Skin epidermis (tissue), 12 donors: ENCODE results near the gene CLCN4.
A peak's percentile ranks its signal among the peaks of the same experiment; 100 is the strongest.

ENCODE experiments used
- H3K27ac ChIP-seq, 21 experiments: fragments of 200-600 bp; sonication (generic) in 11 of 21; one replicate each; pipeline ENCODE4 v1.5.0; 2020; ENCODE audit warnings: mild to moderate bottlenecking in 3 of 21, inconsistent platforms in 2 of 21, moderate library complexity in 2 of 21
- H3K4me3 ChIP-seq, 7 experiments: fragments of 200-600 bp; sonication (generic) in 2 of 7; one replicate each; pipeline ENCODE4 v1.5.0; 2020; ENCODE audit warnings: inconsistent platforms in 2 of 7, mild to moderate bottlenecking in 2 of 7, moderate library complexity in 1 of 7

CLCN4 gene

GRCh38 chrX:10186355-10186754 is 29.6 kb downstream of the CLCN4 start:
- Histone ChIP-seq H3K27ac (no peak overlapping the region), H3K4me3 (no peak overlapping the region)

GRCh38 chrX:10187421-10187820 is 30.6 kb downstream of the CLCN4 start:
- H3K4me3 ChIP-seq = no peak overlapping the region
- no peak overlapping the region for H3K27ac ChIP-seq

- Histone ChIP-seq H3K27ac (peak overlapping the region in 1 of 21 experiments; percentile 29), H3K4me3 (no peak overlapping the region)
These were observed 32.8 kb downstream of the CLCN4 start for GRCh38 chrX:10189317-10190268.

GRCh38 chrX:10190367-10190766 is 33.6 kb downstream of the CLCN4 start:
- Histone ChIP-seq H3K4me3 (no peak overlapping the region), H3K27ac (no peak overlapping the region)

- Histone ChIP-seq H3K27ac (no peak overlapping the region), H3K4me3 (no peak overlapping the region)
These were observed 36.8 kb downstream of the CLCN4 start for GRCh38 chrX:10193587-10193986.

- H3K27ac ChIP-seq = no peak overlapping the region
- H3K4me3 ChIP-seq = no peak overlapping the region
These were observed 38.6 kb downstream of the CLCN4 start for GRCh38 chrX:10195425-10195824.

- Histone ChIP-seq H3K4me3 (no peak overlapping the region), H3K27ac (no peak overlapping the region)
These were observed 39.2 kb downstream of the CLCN4 start for GRCh38 chrX:10195947-10196346.

- Histone ChIP-seq H3K27ac (no peak overlapping the region), H3K4me3 (no peak overlapping the region)
These were observed 40.8 kb downstream of the CLCN4 start for GRCh38 chrX:10197279-10198210.

- no peak overlapping the region for H3K27ac ChIP-seq
- H3K4me3 ChIP-seq = no peak overlapping the region
These were observed 41.5 kb downstream of the CLCN4 start for GRCh38 chrX:10198254-10198653.

GRCh38 chrX:10199212-10199611 is 42.4 kb downstream of the CLCN4 start:
- H3K27ac ChIP-seq = no peak overlapping the region

GRCh38 chrX:10203617-10204016 is 46.8 kb downstream of the CLCN4 start:
- no peak overlapping the region for H3K27ac ChIP-seq
- no peak overlapping the region for H3K4me3 ChIP-seq

More at GRCh38 chrX:10199212-10199611, 42.4 kb downstream of the CLCN4 start:
- H3K4me3 ChIP-seq = no peak overlapping the region

- H3K27ac ChIP-seq = no peak overlapping the region
- no peak overlapping the region for H3K4me3 ChIP-seq
These were observed 49.5 kb downstream of the CLCN4 start for GRCh38 chrX:10206317-10206716.

GRCh38 chrX:10208281-10208856 is 51.6 kb downstream of the CLCN4 start:
- H3K27ac ChIP-seq = no peak overlapping the region
- H3K4me3 ChIP-seq = no peak overlapping the region

- no peak overlapping the region for H3K27ac ChIP-seq
- no peak overlapping the region for H3K4me3 ChIP-seq
These were observed 52.2 kb downstream of the CLCN4 start for GRCh38 chrX:10208953-10209352.

GRCh38 chrX:10212395-10212794 is 55.6 kb downstream of the CLCN4 start:
- no peak overlapping the region for H3K4me3 ChIP-seq
- H3K27ac ChIP-seq = no peak overlapping the region

GRCh38 chrX:10213716-10214115 is 56.9 kb downstream of the CLCN4 start:
- Histone ChIP-seq H3K27ac (no peak overlapping the region), H3K4me3 (no peak overlapping the region)

- Histone ChIP-seq H3K4me3 (no peak overlapping the region), H3K27ac (no peak overlapping the region)
These were observed 59.4 kb downstream of the CLCN4 start for GRCh38 chrX:10216208-10216607.

GRCh38 chrX:10217198-10217597 is 60.4 kb downstream of the CLCN4 start:
- Histone ChIP-seq H3K4me3 (no peak overlapping the region), H3K27ac (no peak overlapping the region)

- no peak overlapping the region for H3K27ac ChIP-seq
- H3K4me3 ChIP-seq = no peak overlapping the region
These were observed 64.9 kb downstream of the CLCN4 start for GRCh38 chrX:10221651-10222050.

GRCh38 chrX:10223276-10223675 is 66.5 kb downstream of the CLCN4 start:
- Histone ChIP-seq H3K4me3 (no peak overlapping the region), H3K27ac (no peak overlapping the region)
